Activated T-helper 1 cell treated with anti-CD3 and anti-CD28 coated beads, Interleukin-12 subunit alpha, Interleukin-12 subunit beta, Interleukin-2, Interleukin-4 antibody, amounts not matched to agents 30 ng/mL and 10 ng/mL and 1 ng/mL, durations not matched to agents 14 hours and 24 hours and 36 hours (primary cell): ENCODE measurements around the gene CAMTA1. TPM values are rescaled to one million over a fixed set of nuclear protein-coding genes. Genes with fewer than 3 reads are reported as not detected.

Experiments
- DNase-seq: peaks from one replicate; pipeline ENCODE4 v3.0.0; 2021; ENCODE audit warnings: low spot score
- H3K27ac Mint-ChIP-seq: one replicate; pipeline ENCODE4 v1.8.0; 2021; ENCODE audit warnings: mild to moderate bottlenecking, mixed read lengths
- H3K27me3 Mint-ChIP-seq: one replicate; pipeline ENCODE4 v1.8.0; 2022; ENCODE audit warnings: mild to moderate bottlenecking, moderate library complexity, mixed read lengths; ENCODE audit not compliant: insufficient read depth
- H3K36me3 Mint-ChIP-seq: one replicate; pipeline ENCODE4 v1.8.0; 2021; ENCODE audit warnings: low read depth, mixed read lengths
- H3K4me1 Mint-ChIP-seq: one replicate; pipeline ENCODE4 v1.8.0; 2021; ENCODE audit warnings: low read depth, mixed read lengths
- H3K4me3 Mint-ChIP-seq: one replicate; pipeline ENCODE4 v1.8.0; 2021; ENCODE audit warnings: mild to moderate bottlenecking, moderate library complexity, mixed read lengths
- H3K9me3 Mint-ChIP-seq: one replicate; pipeline ENCODE4 v1.8.0; 2021; ENCODE audit warnings: mixed read lengths
- intact Hi-C: fragments of 100-400 bp; cut with micrococcal nuclease; formaldehyde crosslinking; loops from one replicate; pipeline ENCODE4 v1.15.1; 2024
- total RNA-seq: library from RNA; stranded (reverse); gene quantifications from 2 replicates; pipeline ENCODE4 v1.2.3, GENCODE V29; 2022

The CAMTA1 gene
- total RNA-seq, 1 donor from 2014 or later = 57.2 TPM

DNA sequence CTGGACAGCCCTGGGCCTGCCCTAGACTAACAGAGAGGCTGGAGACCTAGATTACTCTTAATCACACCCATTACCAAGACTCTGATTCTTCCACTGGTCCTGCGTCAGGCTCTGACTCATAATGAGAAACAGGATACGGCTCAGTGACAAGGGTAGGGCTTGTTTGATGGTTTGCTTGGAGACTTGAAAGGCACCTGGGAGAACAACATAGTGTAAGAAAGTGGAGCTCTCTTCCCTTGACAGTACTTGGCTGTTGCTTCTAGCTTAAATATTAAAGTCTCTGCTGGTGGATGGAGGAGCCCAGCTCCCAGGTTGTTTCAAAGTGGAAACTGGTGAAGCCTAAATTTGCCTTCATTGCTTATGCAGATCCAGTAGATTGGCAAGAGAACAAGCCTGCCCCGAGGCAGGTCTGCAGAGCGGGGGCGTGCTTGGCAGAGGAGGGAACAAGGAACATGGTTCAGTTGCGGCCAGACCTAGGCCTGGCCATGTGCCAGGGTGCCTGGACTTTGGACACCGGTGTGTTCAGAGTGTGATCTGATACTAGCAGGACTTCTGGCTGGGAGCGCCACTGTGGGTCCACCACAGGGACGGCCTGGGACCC lies 480.6 kb downstream of the CAMTA1 start:
- H3K4me3 Mint-ChIP-seq = no peak overlapping the region
- peaks cover 7% of the 10 kb centered on the region for H3K27me3 Mint-ChIP-seq
- no peak for DNase-seq
- intact Hi-C loops = no loop called here
- no peaks in the 10 kb centered on the region for H3K4me1 Mint-ChIP-seq
- no peak overlapping the region for H3K27ac Mint-ChIP-seq
- peaks cover 14% of the 10 kb centered on the region for H3K9me3 Mint-ChIP-seq
- H3K36me3 Mint-ChIP-seq = no peaks in the 10 kb centered on the region

- Mint-ChIP-seq H3K4me3 (no peak overlapping the region), H3K4me1 (no peaks in the 10 kb centered on the region), H3K36me3 (no peaks in the 10 kb centered on the region), H3K9me3 (peaks cover 14% of the 10 kb centered on the region), H3K27me3 (peaks cover 9% of the 10 kb centered on the region), H3K27ac (no peak overlapping the region)
- no peak for DNase-seq
- intact Hi-C loops = no loop called here
These were observed 481.3 kb downstream of the CAMTA1 start for GRCh38 chr1:7266561-7266960.

DNA sequence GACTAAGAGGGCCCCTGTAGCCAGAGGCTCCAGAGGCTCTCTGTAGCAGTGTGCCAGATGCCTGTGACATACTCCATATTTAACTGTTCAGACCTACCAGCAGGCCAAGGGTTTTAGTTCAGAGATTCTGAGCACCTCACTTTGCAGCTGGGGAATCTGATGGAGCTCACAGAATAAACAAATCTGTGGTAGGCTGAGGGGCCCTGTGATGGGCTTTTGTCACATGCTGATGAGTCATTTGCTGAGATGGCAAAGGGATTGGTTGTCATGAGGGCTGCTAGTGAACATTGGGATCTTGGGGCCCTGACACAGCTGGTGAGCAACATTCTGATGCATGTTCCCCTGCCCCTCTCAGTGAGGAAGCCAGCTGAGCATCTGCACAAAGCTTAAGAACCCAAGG lies 482.2 kb downstream of the CAMTA1 start:
- Mint-ChIP-seq H3K27me3 (peaks cover 9% of the 10 kb centered on the region), H3K4me1 (no peaks in the 10 kb centered on the region), H3K27ac (no peak overlapping the region), H3K4me3 (no peak overlapping the region), H3K36me3 (no peaks in the 10 kb centered on the region), H3K9me3 (peaks cover 14% of the 10 kb centered on the region)
- no peak for DNase-seq
- intact Hi-C loops = no loop called here

DNA sequence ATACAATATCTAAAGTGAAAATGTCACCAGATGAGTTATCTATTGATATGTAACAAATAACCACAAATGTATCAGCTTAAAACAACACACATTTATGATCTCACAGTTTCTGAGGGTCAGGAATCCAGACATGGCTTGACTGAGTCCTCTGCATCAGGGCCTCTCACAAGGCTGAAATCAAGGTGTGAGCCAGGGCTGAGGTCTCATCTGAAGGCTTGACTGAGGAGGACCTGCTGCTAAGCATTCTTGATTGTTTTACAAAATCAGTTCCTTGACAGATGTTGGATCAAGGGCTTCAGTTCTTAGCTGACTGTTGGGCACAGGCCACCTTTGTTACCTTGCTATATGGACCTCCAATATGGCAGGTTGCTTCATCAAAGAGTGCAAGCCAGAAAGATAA lies 483.7 kb downstream of the CAMTA1 start:
- H3K36me3 Mint-ChIP-seq = no peaks in the 10 kb centered on the region
- H3K4me1 Mint-ChIP-seq = no peaks in the 10 kb centered on the region
- peaks cover 14% of the 10 kb centered on the region for H3K9me3 Mint-ChIP-seq
- intact Hi-C loops = no loop called here
- no peak for DNase-seq
- no peak overlapping the region for H3K27ac Mint-ChIP-seq
- H3K27me3 Mint-ChIP-seq = peaks cover 5% of the 10 kb centered on the region
- H3K4me3 Mint-ChIP-seq = no peak overlapping the region

DNA sequence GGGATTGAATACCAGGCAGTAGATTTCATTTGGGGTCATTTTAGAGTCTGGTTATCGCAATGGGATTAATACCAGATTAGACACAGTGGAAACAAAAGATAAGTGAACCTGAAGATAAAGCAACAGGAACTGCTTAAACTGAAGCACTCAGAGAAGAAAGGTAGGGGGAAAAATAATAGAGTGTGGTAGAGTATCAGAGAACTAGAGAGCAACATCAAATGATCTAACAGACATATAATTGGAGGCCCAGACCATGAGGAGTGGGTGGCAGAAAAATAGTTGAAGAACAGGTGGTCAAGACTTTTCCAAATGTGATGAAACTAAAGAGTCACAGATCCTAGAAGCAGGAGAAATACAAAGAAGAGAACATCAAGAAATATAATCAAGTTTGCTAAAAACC lies 484.3 kb downstream of the CAMTA1 start:
- intact Hi-C loops = no loop called here
- Mint-ChIP-seq H3K4me1 (no peaks in the 10 kb centered on the region), H3K27me3 (peaks cover 5% of the 10 kb centered on the region), H3K4me3 (no peak overlapping the region), H3K9me3 (peaks cover 14% of the 10 kb centered on the region), H3K27ac (no peak overlapping the region), H3K36me3 (no peaks in the 10 kb centered on the region)
- DNase-seq = no peak

DNA sequence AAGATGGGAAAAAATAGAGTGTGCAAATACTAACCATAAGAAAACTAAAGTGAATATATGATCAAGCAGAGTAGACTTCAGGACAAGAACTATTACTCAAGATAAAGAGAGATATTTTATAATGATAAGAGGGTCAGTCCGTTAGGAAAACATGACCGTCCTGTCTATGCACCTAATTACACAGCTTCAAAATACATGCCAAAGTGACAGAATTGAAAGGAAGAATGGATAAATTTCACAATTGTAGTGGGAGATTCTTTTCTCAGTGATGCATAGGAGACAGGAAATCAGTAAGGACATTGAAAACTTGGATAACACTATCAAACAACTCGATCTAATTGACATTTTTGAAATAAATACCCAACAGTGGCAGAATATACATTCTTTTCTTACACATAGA lies 489.0 kb downstream of the CAMTA1 start:
- Mint-ChIP-seq H3K36me3 (no peaks in the 10 kb centered on the region), H3K4me1 (no peaks in the 10 kb centered on the region), H3K27me3 (peaks cover 4% of the 10 kb centered on the region), H3K4me3 (no peak overlapping the region), H3K27ac (no peak overlapping the region), H3K9me3 (peaks cover 6% of the 10 kb centered on the region)
- no peak for DNase-seq
- intact Hi-C loops = no loop called here

- Mint-ChIP-seq H3K36me3 (no peaks in the 10 kb centered on the region), H3K9me3 (no peaks in the 10 kb centered on the region), H3K27ac (no peak overlapping the region), H3K4me1 (no peaks in the 10 kb centered on the region), H3K27me3 (no peaks in the 10 kb centered on the region), H3K4me3 (no peak overlapping the region)
- intact Hi-C loops = no loop called here
- DNase-seq = no peak
These were observed 492.8 kb downstream of the CAMTA1 start for GRCh38 chr1:7278045-7278444.

DNA sequence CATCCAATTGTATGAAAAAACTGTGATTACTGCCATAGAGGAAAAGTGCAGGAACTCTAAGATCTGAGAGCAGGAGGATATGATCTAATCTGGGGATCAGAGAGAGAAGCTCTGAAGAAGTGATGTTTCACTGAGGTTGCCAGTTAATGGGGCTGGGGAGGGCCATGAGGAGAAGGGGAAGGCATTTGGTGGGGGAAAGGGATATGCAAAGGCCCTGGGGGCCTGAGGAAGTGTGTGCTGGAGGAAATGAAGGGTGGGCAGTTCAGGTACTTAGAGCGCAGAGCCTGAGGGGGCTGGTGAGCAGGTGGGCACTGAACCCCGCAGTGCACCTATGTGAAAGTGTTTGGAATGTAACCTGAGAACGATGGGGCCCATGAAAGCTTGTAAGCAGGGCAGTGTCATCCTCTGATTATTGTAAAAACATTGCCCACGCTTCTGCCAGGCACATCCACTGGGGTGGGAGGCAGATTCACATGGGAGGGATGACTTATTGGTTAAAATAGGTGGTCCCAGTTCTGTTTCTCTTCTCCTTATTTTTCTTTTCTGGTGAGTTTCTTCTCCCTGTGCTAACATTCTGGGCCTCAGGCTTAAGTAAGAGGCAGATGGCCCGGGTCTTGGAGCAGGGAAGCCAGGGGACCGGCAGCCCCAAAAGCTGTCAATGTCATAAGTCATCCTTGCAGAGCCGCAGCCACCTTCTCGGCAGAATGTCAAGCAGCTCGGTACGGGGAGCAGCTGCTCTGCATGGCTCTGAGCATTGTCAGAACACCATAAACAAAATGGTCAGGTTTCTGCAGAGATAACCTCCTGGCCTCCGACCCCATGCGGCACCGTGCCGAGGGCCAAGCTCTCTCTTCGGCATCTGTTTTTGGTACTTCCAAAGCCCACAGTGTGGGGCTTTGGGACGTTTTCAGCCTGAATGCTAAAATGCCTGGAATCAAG lies 493.8 kb downstream of the CAMTA1 start:
- no peaks in the 10 kb centered on the region for H3K9me3 Mint-ChIP-seq

GRCh38 chr1:7279769-7280168 lies 494.5 kb downstream of the CAMTA1 start:
- no peaks in the 10 kb centered on the region for H3K9me3 Mint-ChIP-seq
- H3K4me3 Mint-ChIP-seq = no peak overlapping the region
- H3K27ac Mint-ChIP-seq = no peak overlapping the region
- no peaks in the 10 kb centered on the region for H3K4me1 Mint-ChIP-seq
- no peaks in the 10 kb centered on the region for H3K27me3 Mint-ChIP-seq
- intact Hi-C loops = no loop called here
- H3K36me3 Mint-ChIP-seq = no peaks in the 10 kb centered on the region
- no peak for DNase-seq

More for the DNA sequence above, 493.8 kb downstream of the CAMTA1 start:
- Mint-ChIP-seq H3K4me3 (no peak overlapping the region), H3K4me1 (no peaks in the 10 kb centered on the region), H3K36me3 (no peaks in the 10 kb centered on the region), H3K27ac (no peak overlapping the region), H3K27me3 (no peaks in the 10 kb centered on the region)
- intact Hi-C loops = no loop called here
- no peak for DNase-seq

GRCh38 chr1:7280347-7280960 lies 495.2 kb downstream of the CAMTA1 start:
- no peak for DNase-seq
- Mint-ChIP-seq H3K4me1 (no peaks in the 10 kb centered on the region), H3K27me3 (no peaks in the 10 kb centered on the region), H3K9me3 (no peaks in the 10 kb centered on the region), H3K27ac (no peak overlapping the region), H3K36me3 (no peaks in the 10 kb centered on the region), H3K4me3 (no peak overlapping the region)
- intact Hi-C loops = no loop called here

DNA sequence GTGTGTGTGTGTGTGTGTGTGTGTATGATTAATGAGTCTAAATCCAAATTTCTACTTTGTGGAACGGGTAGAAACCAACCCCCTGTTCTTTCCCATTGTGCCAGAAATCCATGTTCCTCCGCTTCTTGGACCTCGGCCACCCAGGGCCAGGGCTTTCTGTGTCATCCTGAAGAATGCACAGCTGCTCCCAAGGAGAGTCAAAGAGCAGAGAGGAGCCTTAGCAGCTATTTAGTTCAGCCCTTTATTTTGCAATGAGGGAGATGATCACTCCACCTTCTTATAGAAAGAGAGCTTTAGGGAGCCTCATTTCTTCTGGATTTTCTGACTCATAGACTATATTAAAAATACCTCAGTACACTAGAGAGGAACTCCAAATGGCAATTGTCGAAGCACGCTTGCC lies 496.6 kb downstream of the CAMTA1 start:
- Mint-ChIP-seq H3K4me3 (no peak overlapping the region), H3K27me3 (no peaks in the 10 kb centered on the region), H3K4me1 (no peaks in the 10 kb centered on the region), H3K9me3 (no peaks in the 10 kb centered on the region), H3K27ac (no peak overlapping the region), H3K36me3 (no peaks in the 10 kb centered on the region)
- intact Hi-C loops = no loop called here
- no peak for DNase-seq

DNA sequence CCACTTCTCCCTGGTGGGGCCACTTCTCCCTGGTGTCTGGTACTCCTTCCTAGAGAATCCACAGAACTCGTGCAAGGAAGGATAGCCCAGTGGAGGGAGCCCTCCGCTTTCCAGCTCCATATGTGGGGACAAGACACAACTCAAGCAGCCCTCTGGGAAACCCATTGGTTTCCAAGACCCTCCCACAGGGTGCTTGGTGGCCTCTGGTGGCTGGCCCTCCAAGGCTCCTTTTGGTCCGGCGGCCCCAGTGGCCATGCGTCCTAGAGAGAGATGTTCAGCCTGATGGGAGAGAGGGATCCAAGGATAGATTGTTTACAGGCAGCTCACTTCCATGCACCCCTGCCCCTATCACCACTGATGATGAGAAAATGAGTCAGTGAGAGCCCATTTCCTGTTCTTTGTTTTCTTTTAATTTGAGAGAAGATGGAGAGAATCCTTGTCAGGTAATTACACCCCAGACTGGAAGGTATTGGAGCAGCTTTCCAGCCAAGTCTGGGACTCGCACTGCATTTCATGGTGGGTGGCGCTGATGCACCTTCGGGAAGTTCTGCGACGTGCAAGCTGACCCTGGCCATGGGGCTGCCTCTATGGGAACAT lies 499.7 kb downstream of the CAMTA1 start:
- Mint-ChIP-seq H3K4me1 (no peaks in the 10 kb centered on the region), H3K9me3 (no peaks in the 10 kb centered on the region), H3K27me3 (no peaks in the 10 kb centered on the region), H3K4me3 (no peak overlapping the region), H3K27ac (no peak overlapping the region), H3K36me3 (no peaks in the 10 kb centered on the region)
- DNase-seq = no peak
- intact Hi-C loops = no loop called here
